CD4-positive, alpha-beta memory T cell (primary cell): ENCODE results near the gene PCNX3. TPM values are rescaled to one million over a fixed set of nuclear protein-coding genes. Genes with fewer than 3 reads are reported as not detected.

ENCODE experiments used
- CTCF ChIA-PET: fragments of 350-600 bp; sonication (Branson Sonifier 250); formaldehyde crosslinking; loops from one replicate; lab custom pipeline; 2021; ENCODE audit warnings: inconsistent platforms; ENCODE audit not compliant: partially characterized antibody; lab: Charles Lee
- POLR2A ChIA-PET: fragments of 350-600 bp; sonication (Branson Sonifier 250); formaldehyde crosslinking; loops from one replicate; lab custom pipeline; 2021; ENCODE audit not compliant: partially characterized antibody; lab: Charles Lee
- DNase-seq, 5 donors: peaks; one replicate each; pipeline versions ENCODE4 v3.0.0 to v3.0.0-alpha.2; 2020 to 2022; ENCODE audit warnings: mixed read lengths in 1 of 5
- H3K27ac ChIP-seq: one replicate; pipeline ENCODE4 v1.7.0; 2013; ENCODE audit warnings: low read depth, low read length
- H3K27me3 ChIP-seq: 2 replicates; pipeline ENCODE4 v1.7.0; 2013; ENCODE audit warnings: mild to moderate bottlenecking, low read length, moderate library complexity; ENCODE audit not compliant: insufficient read depth
- H3K36me3 ChIP-seq: 2 replicates; pipeline ENCODE4 v1.7.0; 2013; ENCODE audit warnings: mild to moderate bottlenecking, low read length, moderate library complexity; ENCODE audit not compliant: insufficient read depth
- H3K4me1 ChIP-seq: 2 replicates; pipeline ENCODE4 v1.7.0; 2013; ENCODE audit warnings: mild to moderate bottlenecking, low read length, moderate library complexity; ENCODE audit not compliant: insufficient read depth
- H3K4me3 ChIP-seq, 2 donors: one replicate each; pipeline ENCODE4 v1.7.0; 2013; ENCODE audit warnings: low read length in 2 of 2, mild to moderate bottlenecking in 1 of 2
- H3K9me3 ChIP-seq, 2 donors: one replicate each; pipeline ENCODE4 v1.7.0; 2013; ENCODE audit warnings: low read length in 2 of 2, control low read depth in 1 of 2; ENCODE audit not compliant: control insufficient read depth in 1 of 2
- H3K27ac Mint-ChIP-seq, 7 donors: one replicate each; pipeline ENCODE4 v1.8.0; 2020 to 2021; ENCODE audit warnings: mixed read lengths in 7 of 7, mild to moderate bottlenecking in 6 of 7, inconsistent platforms in 3 of 7, moderate library complexity in 3 of 7
- H3K27me3 Mint-ChIP-seq, 2 donors: one replicate each; pipeline ENCODE4 v1.8.0; 2020 to 2021; ENCODE audit warnings: mixed read lengths in 2 of 2
- H3K36me3 Mint-ChIP-seq, 2 donors: one replicate each; pipeline ENCODE4 v1.8.0; 2020 to 2021; ENCODE audit warnings: mixed read lengths in 2 of 2, inconsistent platforms in 1 of 2, mild to moderate bottlenecking in 1 of 2
- H3K4me1 Mint-ChIP-seq, 4 donors: one replicate each; pipeline ENCODE4 v1.8.0; 2020 to 2021; ENCODE audit warnings: mixed read lengths in 4 of 4, mild to moderate bottlenecking in 1 of 4
- H3K4me3 Mint-ChIP-seq, 8 donors: one replicate each; pipeline ENCODE4 v1.8.0; 2020 to 2021; ENCODE audit warnings: mixed read lengths in 8 of 8, mild to moderate bottlenecking in 7 of 8, moderate library complexity in 6 of 8, inconsistent platforms in 3 of 8
- H3K9me3 Mint-ChIP-seq, 8 donors: one replicate each; pipeline ENCODE4 v1.8.0; 2020 to 2021; ENCODE audit warnings: mixed read lengths in 8 of 8, mild to moderate bottlenecking in 5 of 8, inconsistent platforms in 3 of 8, moderate library complexity in 1 of 8
- intact Hi-C: fragments of 100-400 bp; cut with micrococcal nuclease; formaldehyde crosslinking; loops from one replicate; pipeline ENCODE4 v1.15.1; 2023
- polyA plus RNA-seq, 2 donors: library from polyadenylated mRNA; unstranded; fragments of 300-500 nt; fragmentation: Illumina TruSeq; gene quantifications; one replicate each; pipeline ENCODE4 v1.2.3, GENCODE V29; 2021
- total RNA-seq, 2 experiments: library from RNA; stranded (reverse); gene quantifications; one replicate each; pipeline ENCODE4 v1.2.3, GENCODE V29; 2021

PCNX3 gene
- total and polyA plus RNA-seq, 4 experiments from 2014 or later: 0.41 to 66.3 (median 34.8) TPM

GRCh38 chr11:65595543-65596281 lies 19.9 kb upstream of the PCNX3 start, which contains the start of gene KCNK7:
KCNK7 (minus strand) TSS chr11:65595800; CDS start chr11:65595772, 28 bp downstream.
- H3K4me1 ChIP-seq: peaks cover 27% of the 10 kb centered on the region
- Mint-ChIP-seq H3K27ac (peak within 1 kb of the TSS in 5 of 7 donors; percentile 15 to 93 (median 77)), H3K27me3 (no peaks in the 10 kb centered on the region), H3K36me3 (peaks cover 3 to 25% of the 10 kb centered on the region in 2 donors), H3K4me1 (peaks cover 7 to 30% (median 10%) of the 10 kb centered on the region in 4 donors), H3K9me3 (no peaks in the 10 kb centered on the region), H3K4me3 (peak within 1 kb of the TSS in 4 of 8 donors; percentile 21 to 43 (median 40))
- H3K27ac ChIP-seq: no peak within 1 kb of the TSS
- no peak within 1 kb of the TSS for H3K4me3 ChIP-seq
- intact Hi-C loops: no loop called here
- DNase-seq: no peak
- no peaks in the 10 kb centered on the region for H3K9me3 ChIP-seq
- ChIA-PET POLR2A (interaction anchor here (0.8 to 6.0 kb wide), 8 partner anchors 8 to 91 kb away, joined by 3 to 79 read pairs (median 4); partner anchors contain the start of genes EHBP1L1, MAP3K11 and PCNX3), CTCF (interaction anchor here (0.9 to 5.1 kb wide), 3 partner anchors 9 to 55 kb away, joined by 3 to 57 read pairs (median 4); no protein-coding TSS in a partner anchor)
- peaks cover 18% of the 10 kb centered on the region for H3K36me3 ChIP-seq
- no peaks in the 10 kb centered on the region for H3K27me3 ChIP-seq

DNA sequence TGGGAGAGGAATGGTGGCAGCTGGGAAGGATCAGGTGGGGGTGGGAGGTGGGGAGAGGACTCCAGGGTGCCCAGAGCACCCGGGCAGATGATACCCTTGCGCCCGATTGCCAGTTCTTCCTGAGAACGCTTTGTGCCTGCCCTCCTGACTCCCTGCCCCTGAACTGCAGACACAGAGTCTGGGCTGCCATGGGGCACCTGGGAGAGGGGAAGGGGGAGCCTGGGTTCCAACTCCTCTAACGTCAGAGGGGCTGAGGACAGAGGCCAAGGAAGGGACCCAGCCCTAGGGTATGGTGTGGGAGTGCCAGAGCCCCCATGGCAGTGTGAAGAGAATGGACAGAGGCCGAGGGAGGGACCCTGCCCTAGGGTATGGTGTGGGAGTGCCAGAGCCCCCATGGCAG lies 19.1 kb upstream of the PCNX3 start:
- peaks cover 9 to 30% (median 10%) of the 10 kb centered on the region in 4 donors for H3K4me1 Mint-ChIP-seq
- peaks cover 0 to 27% of the 10 kb centered on the region in 2 donors for H3K36me3 Mint-ChIP-seq
- H3K4me1 ChIP-seq: peaks cover 27% of the 10 kb centered on the region
- intact Hi-C loops: no loop called here
- H3K27me3 ChIP-seq: no peaks in the 10 kb centered on the region
- H3K4me3 ChIP-seq: no peak overlapping the region
- H3K9me3 Mint-ChIP-seq: no peaks in the 10 kb centered on the region
- H3K4me3 Mint-ChIP-seq: no peak overlapping the region
- H3K36me3 ChIP-seq: peaks cover 15% of the 10 kb centered on the region
- H3K9me3 ChIP-seq: no peaks in the 10 kb centered on the region
- no peak for DNase-seq
- H3K27ac Mint-ChIP-seq: peak overlapping the region in 1 of 7 donors; percentile 15
- H3K27ac ChIP-seq: no peak overlapping the region
- POLR2A ChIA-PET: interaction anchor here (1.1 to 6.0 kb wide), 4 partner anchors 17 to 92 kb away, joined by 3 to 79 read pairs (median 12); partner anchors contain the start of genes EHBP1L1, MAP3K11 and PCNX3
- CTCF ChIA-PET: interaction anchor here (1.3 to 5.1 kb wide), 3 partner anchors 9 to 56 kb away, joined by 3 to 57 read pairs (median 4); no protein-coding TSS in a partner anchor
- no peaks in the 10 kb centered on the region for H3K27me3 Mint-ChIP-seq

- intact Hi-C loops: no loop called here
- DNase-seq: no peak
- H3K36me3 Mint-ChIP-seq: peaks cover 1 to 29% of the 10 kb centered on the region in 2 donors
- H3K27ac Mint-ChIP-seq: no peak overlapping the region
- H3K9me3 Mint-ChIP-seq: no peaks in the 10 kb centered on the region
- H3K36me3 ChIP-seq: peaks cover 15% of the 10 kb centered on the region
- peaks cover 9 to 30% (median 10%) of the 10 kb centered on the region in 4 donors for H3K4me1 Mint-ChIP-seq
- CTCF ChIA-PET: interaction anchor here (1.1 to 1.4 kb wide), 2 partner anchors 10 to 69 kb away, joined by 3 to 4 read pairs; no protein-coding TSS in a partner anchor
- POLR2A ChIA-PET: interaction anchor here (0.7 to 6.0 kb wide), 7 partner anchors 9 to 71 kb away, joined by 3 to 79 read pairs (median 3); partner anchors contain the start of genes EHBP1L1 and FAM89B
- no peaks in the 10 kb centered on the region for H3K27me3 Mint-ChIP-seq
- H3K4me1 ChIP-seq: peaks cover 27% of the 10 kb centered on the region
- H3K4me3 Mint-ChIP-seq: no peak overlapping the region
- no peaks in the 10 kb centered on the region for H3K27me3 ChIP-seq
- H3K27ac ChIP-seq: no peak overlapping the region
- H3K9me3 ChIP-seq: no peaks in the 10 kb centered on the region
- H3K4me3 ChIP-seq: no peak overlapping the region
These were observed 17.3 kb upstream of the PCNX3 start for GRCh38 chr11:65598258-65598699.

DNA sequence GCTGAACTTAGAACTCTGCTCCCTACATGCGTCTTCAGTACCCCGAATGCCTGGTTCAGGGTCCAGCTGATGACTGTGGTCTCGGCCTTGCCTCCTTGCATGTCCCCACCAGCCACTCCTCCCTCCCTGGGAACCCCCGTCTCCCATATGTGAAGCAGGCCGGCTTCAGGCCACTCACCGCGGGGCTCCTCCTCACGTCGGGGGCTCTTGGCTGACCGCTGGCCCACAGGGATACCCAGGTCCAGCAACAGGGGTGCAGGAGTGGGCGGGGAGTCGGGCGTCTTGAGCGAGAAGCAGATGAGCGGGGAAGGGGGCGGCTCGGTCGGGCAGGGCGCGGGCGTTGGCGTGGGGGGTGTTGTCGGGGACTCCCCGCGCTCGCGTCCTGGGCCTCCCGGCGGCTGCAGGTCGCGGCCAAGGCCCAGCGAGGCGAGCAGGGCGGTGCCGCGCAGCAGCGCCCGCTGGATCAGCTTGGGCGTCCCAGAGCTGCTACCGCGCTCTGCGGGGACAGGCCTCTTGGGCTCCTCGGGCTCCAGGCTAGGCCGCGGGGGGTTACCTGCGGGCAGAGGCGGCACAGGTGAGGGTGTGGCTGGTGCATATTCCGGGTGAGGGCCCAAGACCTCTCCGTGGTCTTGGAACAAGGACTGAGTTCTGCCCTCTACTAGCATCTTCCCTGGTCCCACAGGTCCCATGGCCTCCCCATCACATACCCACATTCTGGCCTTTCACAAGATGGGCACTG lies 16.2 kb upstream of the PCNX3 start:
- intact Hi-C loops: no loop called here
- Mint-ChIP-seq H3K9me3 (no peaks in the 10 kb centered on the region), H3K27ac (peak overlapping the region in 2 of 7 donors; percentile 57 to 72), H3K4me1 (peaks cover 9 to 22% (median 10%) of the 10 kb centered on the region in 4 donors), H3K4me3 (no peak overlapping the region), H3K27me3 (no peaks in the 10 kb centered on the region), H3K36me3 (peaks cover 7 to 37% of the 10 kb centered on the region in 2 donors)
- CTCF ChIA-PET: interaction anchor here (1.4 kb wide), 1 partner anchor 11 kb away, joined by 4 read pairs; no protein-coding TSS in a partner anchor
- POLR2A ChIA-PET: interaction anchor here (1.1 to 1.3 kb wide), 2 partner anchors 8 to 11 kb away, joined by 3 read pairs; no protein-coding TSS in a partner anchor
- no peaks in the 10 kb centered on the region for H3K9me3 ChIP-seq
- peaks cover 17% of the 10 kb centered on the region for H3K4me1 ChIP-seq
- H3K27ac ChIP-seq: no peak overlapping the region
- no peak for DNase-seq
- H3K27me3 ChIP-seq: no peaks in the 10 kb centered on the region
- no peak overlapping the region for H3K4me3 ChIP-seq
- H3K36me3 ChIP-seq: peaks cover 17% of the 10 kb centered on the region

DNA sequence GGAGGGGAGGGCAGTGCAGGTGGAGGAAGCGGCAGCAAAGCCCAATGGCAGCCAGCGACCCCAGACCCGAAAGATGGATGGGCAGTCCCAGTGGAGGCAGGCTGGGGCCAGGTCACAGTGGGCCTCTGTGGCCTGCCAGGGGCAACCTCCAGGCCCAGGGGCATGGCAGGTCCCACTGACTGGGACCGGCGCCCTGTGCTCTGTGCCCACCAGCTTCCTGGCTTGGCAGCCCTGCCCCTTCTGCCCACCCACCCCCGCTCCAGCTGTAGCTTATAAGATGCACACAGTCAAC lies 15.7 kb upstream of the PCNX3 start:
- Mint-ChIP-seq H3K9me3 (no peaks in the 10 kb centered on the region), H3K27ac (no peak overlapping the region), H3K4me3 (no peak overlapping the region), H3K27me3 (no peaks in the 10 kb centered on the region), H3K36me3 (peaks cover 7 to 42% of the 10 kb centered on the region in 2 donors), H3K4me1 (peaks cover 8 to 17% (median 9%) of the 10 kb centered on the region in 4 donors)
- intact Hi-C loops: no loop called here
- H3K27me3 ChIP-seq: no peaks in the 10 kb centered on the region
- peaks cover 13% of the 10 kb centered on the region for H3K4me1 ChIP-seq
- DNase-seq: no peak
- CTCF ChIA-PET: no interaction called here
- H3K9me3 ChIP-seq: no peaks in the 10 kb centered on the region
- POLR2A ChIA-PET: no interaction called here
- H3K27ac ChIP-seq: no peak overlapping the region
- H3K36me3 ChIP-seq: peaks cover 22% of the 10 kb centered on the region
- H3K4me3 ChIP-seq: no peak overlapping the region

- CTCF ChIA-PET: interaction anchor here (0.6 to 3.4 kb wide), 6 partner anchors 9 to 441 kb away, joined by 3 to 22 read pairs (median 3); partner anchors contain the start of gene KCNK7
- H3K36me3 ChIP-seq: peaks cover 29% of the 10 kb centered on the region
- H3K27me3 Mint-ChIP-seq: no peaks in the 10 kb centered on the region
- no peak for DNase-seq
- H3K9me3 ChIP-seq: no peaks in the 10 kb centered on the region
- peaks cover 2% of the 10 kb centered on the region for H3K4me1 ChIP-seq
- intact Hi-C loops: no loop called here
- no peaks in the 10 kb centered on the region for H3K9me3 Mint-ChIP-seq
- H3K4me1 Mint-ChIP-seq: peaks cover 6 to 13% (median 7%) of the 10 kb centered on the region in 4 donors
- POLR2A ChIA-PET: interaction anchor here (0.8 to 1.3 kb wide), 4 partner anchors 9 to 64 kb away, joined by 3 to 4 read pairs (median 3); partner anchors contain the start of genes EHBP1L1, KCNK7 and PCNX3
- peaks cover 12 to 66% of the 10 kb centered on the region in 2 donors for H3K36me3 Mint-ChIP-seq
- peak overlapping the region in 1 of 7 donors; percentile 62 for H3K27ac Mint-ChIP-seq
- no peak overlapping the region for H3K4me3 ChIP-seq
- H3K4me3 Mint-ChIP-seq: no peak overlapping the region
- H3K27me3 ChIP-seq: no peaks in the 10 kb centered on the region
- H3K27ac ChIP-seq: no peak overlapping the region
These were observed 11.3 kb upstream of the PCNX3 start for GRCh38 chr11:65604258-65604657.
